Mucosa of stomach (tissue), 1 donor: Measurements from ENCODE around the gene RELT.

Source experiments
- H3K27me3 ChIP-seq: one replicate; pipeline ENCODE4 v1.7.0; 2013; ENCODE audit warnings: mild to moderate bottlenecking, low read length; ENCODE audit not compliant: control insufficient read depth, insufficient read depth
- H3K36me3 ChIP-seq: one replicate; pipeline ENCODE4 v1.7.0; 2013; ENCODE audit warnings: low read length; ENCODE audit not compliant: control insufficient read depth, insufficient read depth
- H3K4me1 ChIP-seq: one replicate; pipeline ENCODE4 v1.7.0; 2013; ENCODE audit warnings: mild to moderate bottlenecking, low read length; ENCODE audit not compliant: control insufficient read depth, insufficient read depth
- H3K4me3 ChIP-seq: one replicate; pipeline ENCODE4 v1.7.0; 2013; ENCODE audit warnings: low read length
- H3K9ac ChIP-seq: one replicate; pipeline ENCODE4 v1.7.0; 2013; ENCODE audit warnings: mild to moderate bottlenecking, low read length, moderate library complexity
- H3K9me3 ChIP-seq: one replicate; pipeline ENCODE4 v1.7.0; 2013; ENCODE audit warnings: mild to moderate bottlenecking, low read length, moderate library complexity; ENCODE audit not compliant: control insufficient read depth
- donor health status: Pancreatic carcinoma.

Gene RELT

DNA sequence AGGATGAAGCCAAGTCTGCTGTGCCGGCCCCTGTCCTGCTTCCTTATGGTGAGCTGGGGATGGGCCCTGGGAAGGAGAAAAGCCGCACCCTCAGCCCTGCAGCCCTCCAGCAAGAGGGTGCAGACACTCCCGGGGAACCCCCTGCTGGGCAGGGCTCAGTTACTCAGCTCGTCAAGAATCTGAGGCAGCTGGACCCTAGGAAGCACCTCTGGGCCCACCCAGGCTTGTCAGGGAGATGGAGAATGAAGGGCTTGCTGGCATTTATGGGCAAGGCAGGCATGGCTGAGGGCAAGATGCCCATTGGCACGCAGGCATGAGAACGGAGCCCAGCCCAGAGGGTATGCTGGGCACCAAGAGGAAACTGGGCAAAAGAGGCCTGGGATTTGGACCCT lies 12.9 kb downstream of the RELT start:
- Histone ChIP-seq H3K9ac (no peak overlapping the region), H3K4me3 (no peak overlapping the region), H3K9me3 (no peaks in the 10 kb centered on the region), H3K4me1 (peaks cover 21% of the 10 kb centered on the region), H3K27me3 (no peaks in the 10 kb centered on the region), H3K36me3 (no peaks in the 10 kb centered on the region)

DNA sequence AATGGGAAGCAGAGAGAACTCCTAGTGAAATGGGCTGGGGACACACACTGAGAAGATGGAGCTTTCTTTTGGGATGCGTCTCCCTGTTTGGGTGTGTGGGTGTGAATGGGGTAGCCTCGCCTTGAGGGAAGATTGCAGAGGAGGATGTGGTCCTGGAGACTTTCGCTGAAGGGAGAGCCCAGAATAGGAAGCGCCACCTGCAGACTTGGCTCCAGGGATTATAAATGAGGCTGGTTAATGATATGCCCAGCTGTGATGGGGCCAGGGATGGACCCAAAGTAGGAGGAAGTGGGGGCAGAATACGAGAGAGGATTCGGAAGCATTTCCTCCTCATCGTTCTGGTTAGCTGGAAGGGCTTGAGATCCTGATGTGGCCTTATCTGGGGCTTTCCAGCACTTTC lies 13.7 kb downstream of the RELT start:
- no peak overlapping the region for H3K4me3 ChIP-seq
- peaks cover 15% of the 10 kb centered on the region for H3K4me1 ChIP-seq
- H3K27me3 ChIP-seq = no peaks in the 10 kb centered on the region
- H3K9me3 ChIP-seq = no peaks in the 10 kb centered on the region
- H3K9ac ChIP-seq = no peak overlapping the region
- H3K36me3 ChIP-seq = no peaks in the 10 kb centered on the region

DNA sequence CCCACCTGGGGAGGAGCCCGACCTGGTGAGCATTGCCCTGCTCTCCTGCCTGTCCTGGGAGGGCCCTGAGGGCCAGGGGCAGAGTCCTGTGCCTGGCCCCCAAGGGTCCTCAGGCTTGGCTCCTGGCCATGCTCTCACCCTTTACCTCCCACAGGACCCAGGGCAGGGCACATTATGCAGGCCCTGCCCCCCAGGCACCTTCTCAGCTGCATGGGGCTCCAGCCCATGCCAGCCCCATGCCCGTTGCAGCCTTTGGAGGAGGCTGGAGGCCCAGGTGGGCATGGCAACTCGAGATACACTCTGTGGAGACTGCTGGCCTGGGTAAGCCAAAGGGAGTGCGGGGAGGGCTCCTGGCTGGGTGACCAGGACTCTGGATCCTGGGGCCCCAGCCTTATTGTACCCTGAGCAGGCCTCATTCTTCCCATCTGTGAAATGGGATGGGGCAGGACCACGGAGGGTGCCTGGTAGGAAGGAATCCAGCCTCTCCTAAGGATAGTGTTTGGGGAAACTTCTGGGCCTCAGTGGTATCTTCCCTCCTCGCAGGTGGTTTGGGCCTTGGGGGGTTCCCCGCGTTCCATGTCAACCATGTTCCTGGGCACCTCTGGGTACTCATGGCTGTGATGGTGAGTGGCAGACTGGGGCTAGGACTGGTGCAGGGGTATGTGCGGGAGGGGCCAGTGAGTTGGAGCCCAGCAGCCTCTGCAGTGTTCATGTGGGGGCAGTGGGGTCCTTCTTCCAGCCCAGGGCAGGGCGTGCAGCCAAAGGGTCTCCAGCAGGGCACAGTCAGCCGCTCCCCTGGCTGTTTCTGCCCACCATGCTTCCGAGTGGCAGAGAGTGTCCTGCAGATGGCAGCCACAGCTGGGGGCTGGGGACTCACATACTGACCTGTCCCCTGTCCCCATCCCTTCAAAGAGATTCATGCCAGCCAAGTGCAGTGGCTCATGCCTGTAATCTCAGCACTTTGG lies 14.7 kb downstream of the RELT start:
- peaks cover 7% of the 10 kb centered on the region for H3K4me1 ChIP-seq
- no peak overlapping the region for H3K9ac ChIP-seq
- no peak overlapping the region for H3K4me3 ChIP-seq
- H3K27me3 ChIP-seq = no peaks in the 10 kb centered on the region
- H3K9me3 ChIP-seq = no peaks in the 10 kb centered on the region
- H3K36me3 ChIP-seq = no peaks in the 10 kb centered on the region

DNA sequence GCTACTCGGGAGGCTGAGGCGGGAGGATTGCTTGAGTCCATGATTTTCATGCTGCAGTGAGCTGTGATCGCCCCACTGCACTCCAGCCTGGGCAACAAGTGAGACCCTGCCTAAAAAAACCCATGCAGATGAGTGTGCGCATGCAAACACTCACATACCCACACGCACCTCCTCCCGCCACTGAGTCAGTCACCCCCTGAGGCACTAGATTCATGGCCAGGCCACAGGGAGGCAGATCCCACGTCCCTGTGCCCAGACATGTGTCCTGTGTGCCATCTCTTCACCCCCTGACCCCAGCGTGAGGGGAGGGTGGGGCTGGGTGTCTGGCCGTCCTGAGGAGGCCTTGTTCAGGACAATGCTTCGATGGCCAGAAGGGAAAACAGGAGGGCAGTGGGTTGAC lies 15.5 kb downstream of the RELT start:
- Histone ChIP-seq H3K36me3 (no peaks in the 10 kb centered on the region), H3K4me1 (no peaks in the 10 kb centered on the region), H3K4me3 (no peak overlapping the region), H3K9me3 (no peaks in the 10 kb centered on the region), H3K27me3 (no peaks in the 10 kb centered on the region), H3K9ac (no peak overlapping the region)

DNA sequence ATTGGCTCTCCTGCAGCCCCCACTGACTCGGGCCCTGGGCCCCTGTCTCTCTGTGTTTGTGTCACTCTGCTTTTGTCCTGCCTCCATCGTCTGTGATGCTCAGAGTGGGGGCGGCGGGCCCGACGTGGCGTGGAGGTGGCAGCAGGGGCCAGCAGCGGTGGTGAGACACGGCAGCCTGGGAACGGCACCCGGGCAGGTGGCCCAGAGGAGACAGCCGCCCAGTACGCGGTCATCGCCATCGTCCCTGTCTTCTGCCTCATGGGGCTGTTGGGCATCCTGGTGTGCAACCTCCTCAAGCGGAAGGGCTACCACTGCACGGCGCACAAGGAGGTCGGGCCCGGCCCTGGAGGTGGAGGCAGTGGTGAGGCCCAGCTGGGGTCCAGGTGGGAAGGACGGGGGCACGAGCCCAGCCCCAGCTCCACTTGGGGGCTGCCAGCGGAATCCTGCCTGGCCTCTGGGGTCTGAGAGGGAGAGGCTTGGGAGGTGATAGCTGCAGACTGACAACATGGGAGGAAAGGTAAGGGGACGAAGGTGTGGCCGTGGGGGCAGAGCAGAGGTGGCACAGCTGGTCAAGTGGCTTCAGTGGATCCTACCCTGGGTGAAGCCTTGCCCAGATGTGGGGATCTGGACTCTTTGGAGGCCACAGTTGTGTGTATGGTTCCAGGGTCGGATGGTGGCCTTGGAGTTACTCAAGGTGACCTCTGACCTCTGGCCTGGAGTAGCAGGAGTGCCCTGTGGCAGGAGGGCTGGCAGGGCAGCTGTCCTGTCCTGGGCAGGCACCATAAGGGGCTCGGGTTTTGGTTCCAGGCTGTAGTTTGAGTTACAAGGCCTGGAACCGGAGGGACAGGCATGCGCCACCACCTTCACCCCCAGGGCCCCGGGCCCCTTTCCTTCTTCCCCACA lies 16.2 kb downstream of the RELT start:
- no peak overlapping the region for H3K9ac ChIP-seq
- no peaks in the 10 kb centered on the region for H3K9me3 ChIP-seq
- H3K4me1 ChIP-seq = no peaks in the 10 kb centered on the region
- no peak overlapping the region for H3K4me3 ChIP-seq
- H3K36me3 ChIP-seq = no peaks in the 10 kb centered on the region
- no peaks in the 10 kb centered on the region for H3K27me3 ChIP-seq

DNA sequence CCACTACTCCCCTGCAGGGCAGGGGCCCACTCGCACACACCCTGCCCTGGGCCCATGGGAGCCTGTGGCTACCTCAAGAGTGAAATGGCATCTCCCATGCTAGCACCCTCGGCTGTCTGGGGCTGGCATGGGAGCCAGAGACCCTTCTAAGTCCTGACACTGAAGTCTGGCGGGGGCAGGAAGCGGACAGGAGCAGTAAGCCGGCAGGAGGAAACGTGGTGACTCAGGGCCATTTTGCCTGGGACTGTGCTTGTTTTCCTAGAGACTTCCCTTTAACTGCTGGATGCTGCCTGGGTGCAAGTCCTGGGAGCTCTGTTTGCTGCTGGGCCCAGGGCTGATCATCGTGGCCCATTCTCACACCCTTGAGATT lies 16.8 kb downstream of the RELT start:
- no peaks in the 10 kb centered on the region for H3K27me3 ChIP-seq
- H3K9ac ChIP-seq = no peak overlapping the region
- no peaks in the 10 kb centered on the region for H3K4me1 ChIP-seq
- H3K36me3 ChIP-seq = no peaks in the 10 kb centered on the region
- H3K4me3 ChIP-seq = no peak overlapping the region
- H3K9me3 ChIP-seq = no peaks in the 10 kb centered on the region

DNA sequence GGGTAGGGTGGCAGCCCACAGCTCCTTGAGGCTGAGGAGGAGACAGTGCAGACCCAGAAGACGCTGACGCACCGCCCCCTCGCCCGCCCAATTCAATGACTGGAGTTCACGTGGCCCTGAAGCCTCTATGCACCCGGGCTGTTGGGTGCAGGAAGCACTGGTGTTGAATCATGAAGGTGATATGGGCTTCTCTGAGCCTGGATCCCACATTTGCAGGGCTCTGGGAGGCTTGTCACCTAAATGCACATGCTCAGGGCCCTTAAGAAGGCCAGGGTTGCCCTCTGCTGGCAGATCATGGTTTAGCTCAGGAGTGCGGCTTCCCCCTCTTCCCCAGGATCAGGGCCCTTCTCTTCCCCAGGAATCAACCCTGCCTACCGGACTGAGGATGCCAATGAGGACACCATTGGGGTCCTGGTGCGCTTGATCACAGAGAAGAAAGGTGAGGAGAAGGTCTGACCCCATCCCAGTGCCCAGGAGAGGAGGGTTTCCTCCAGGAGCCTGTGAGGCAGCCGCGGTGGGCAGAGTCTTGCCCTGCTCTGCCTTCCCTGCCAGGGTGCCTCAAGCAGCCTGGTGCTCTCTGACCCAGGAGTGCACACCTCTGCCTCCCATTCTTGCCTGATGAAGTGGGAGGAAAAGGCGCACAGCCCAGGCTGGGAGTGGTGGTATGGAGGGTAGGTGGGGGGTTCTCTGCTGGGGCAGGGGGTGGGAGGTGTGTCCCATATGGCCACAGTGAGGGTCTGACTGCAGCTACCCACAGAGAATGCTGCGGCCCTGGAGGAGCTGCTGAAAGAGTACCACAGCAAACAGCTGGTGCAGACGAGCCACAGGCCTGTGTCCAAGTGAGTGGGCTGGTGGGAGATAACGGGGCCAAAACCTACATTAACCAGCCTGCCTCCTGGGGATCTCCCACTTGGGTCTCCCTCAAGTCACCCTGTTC lies 17.5 kb downstream of the RELT start:
- no peaks in the 10 kb centered on the region for H3K9me3 ChIP-seq
- H3K4me3 ChIP-seq = no peak overlapping the region
- no peaks in the 10 kb centered on the region for H3K36me3 ChIP-seq
- H3K9ac ChIP-seq = no peak overlapping the region
- no peaks in the 10 kb centered on the region for H3K4me1 ChIP-seq
- H3K27me3 ChIP-seq = no peaks in the 10 kb centered on the region

DNA sequence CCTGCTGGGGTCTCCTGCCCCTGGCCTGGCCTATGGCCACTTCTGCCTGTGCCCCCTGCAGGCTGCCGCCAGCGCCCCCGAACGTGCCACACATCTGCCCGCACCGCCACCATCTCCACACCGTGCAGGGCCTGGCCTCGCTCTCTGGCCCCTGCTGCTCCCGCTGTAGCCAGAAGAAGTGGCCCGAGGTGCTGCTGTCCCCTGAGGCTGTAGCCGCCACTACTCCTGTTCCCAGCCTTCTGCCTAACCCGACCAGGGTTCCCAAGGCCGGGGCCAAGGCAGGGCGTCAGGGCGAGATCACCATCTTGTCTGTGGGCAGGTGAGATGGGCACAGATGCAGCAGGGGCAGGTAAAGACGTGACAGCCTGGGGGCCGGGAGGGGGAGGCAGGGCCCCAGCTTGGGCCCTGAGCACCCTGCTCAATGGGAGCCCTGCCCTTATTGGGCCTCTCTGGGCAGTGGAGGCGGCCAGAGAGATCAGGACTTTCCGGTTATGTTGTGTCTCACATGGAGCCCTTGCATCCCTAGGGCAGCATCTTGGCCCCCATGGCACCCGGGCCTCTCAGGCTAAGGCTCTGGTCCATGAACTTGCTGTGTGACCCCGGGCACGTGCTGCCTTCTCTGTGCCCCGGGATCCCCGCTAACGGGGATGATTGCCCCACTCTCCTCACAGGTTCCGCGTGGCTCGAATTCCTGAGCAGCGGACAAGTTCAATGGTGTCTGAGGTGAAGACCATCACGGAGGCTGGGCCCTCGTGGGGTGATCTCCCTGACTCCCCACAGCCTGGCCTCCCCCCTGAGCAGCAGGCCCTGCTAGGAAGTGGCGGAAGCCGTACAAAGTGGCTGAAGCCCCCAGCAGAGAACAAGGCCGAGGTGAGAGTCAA lies 18.5 kb downstream of the RELT start:
- no peaks in the 10 kb centered on the region for H3K36me3 ChIP-seq
- no peaks in the 10 kb centered on the region for H3K27me3 ChIP-seq
- H3K9ac ChIP-seq = no peak overlapping the region
- H3K9me3 ChIP-seq = no peaks in the 10 kb centered on the region
- no peak overlapping the region for H3K4me3 ChIP-seq
- H3K4me1 ChIP-seq = no peaks in the 10 kb centered on the region

DNA sequence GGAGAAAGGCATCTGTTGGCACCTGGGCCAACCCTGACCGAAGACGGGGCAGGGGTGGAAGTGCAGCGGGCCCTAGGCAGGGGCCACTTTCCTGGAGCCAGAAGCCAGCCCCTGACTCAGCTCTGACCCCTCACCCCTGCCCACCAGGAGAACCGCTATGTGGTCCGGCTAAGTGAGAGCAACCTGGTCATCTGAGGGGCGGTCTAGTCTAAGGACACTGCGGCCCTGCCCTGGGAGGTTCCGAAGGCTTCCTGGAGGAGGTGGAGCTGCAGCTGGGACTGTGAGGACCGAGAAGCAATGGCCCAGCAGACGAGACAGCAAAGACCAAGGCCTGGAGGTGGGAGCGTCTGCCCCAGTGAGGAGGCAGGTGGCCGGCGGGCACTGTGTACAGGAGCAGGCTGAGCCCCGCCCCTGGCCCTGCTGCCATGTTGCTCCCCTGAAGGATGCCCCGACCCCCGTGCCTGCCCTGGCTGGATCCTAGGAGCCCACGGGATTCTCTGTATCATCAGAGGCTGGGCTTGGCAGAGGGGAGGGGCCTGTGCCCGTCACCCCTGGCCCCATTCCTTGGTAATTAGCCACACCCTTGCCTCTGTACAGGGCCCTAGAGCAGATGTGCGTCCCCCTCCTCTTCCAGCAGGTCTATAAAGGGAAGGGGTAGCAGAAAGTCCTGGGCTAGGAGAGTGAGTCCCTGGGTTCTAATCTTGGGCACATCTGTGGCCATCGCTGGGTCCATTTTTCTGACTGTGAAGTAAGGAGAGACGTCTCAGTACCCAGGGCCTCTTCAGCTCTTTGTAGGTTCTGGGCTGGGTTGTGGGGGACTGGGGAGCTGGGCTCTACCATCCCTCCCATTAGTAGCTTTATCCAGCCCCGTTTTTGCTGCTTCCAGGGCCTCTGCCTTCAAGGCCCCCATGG lies 19.4 kb downstream of the RELT start:
- no peak overlapping the region for H3K9ac ChIP-seq
- no peaks in the 10 kb centered on the region for H3K4me1 ChIP-seq
- no peaks in the 10 kb centered on the region for H3K36me3 ChIP-seq

DNA sequence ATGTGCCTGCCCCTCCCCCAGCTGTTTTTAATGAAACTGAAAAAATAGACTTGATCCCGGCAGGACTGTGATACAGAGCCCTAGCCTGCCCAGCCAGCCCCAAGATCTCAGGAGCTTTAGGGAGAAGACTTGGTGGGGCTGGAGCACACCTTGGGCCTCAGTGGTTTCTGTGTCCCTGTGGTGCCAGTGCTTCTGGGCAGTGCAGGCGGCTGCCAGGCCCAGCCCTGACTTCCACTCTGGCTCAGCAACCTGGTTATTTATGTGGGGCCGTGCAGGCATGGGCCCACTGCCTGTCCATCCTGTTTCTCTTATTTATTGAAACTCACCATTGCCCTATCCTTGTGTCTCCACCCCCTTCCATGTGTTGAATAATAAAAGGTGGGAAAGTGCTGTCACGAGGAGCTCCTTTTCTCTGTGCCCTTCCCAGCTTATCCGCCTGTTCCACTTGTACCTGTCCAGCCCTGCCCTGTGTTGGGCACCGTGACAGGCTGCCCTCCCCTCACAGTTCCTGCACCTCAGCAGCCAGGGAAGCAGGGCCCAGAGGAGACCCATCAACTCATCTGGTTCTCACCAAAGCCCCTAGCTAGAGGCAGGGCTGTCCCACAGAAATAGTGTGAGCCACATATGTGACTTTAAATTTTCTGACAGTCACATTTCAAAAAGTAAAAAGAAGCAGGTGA lies 20.2 kb downstream of the RELT start:
- no peaks in the 10 kb centered on the region for H3K27me3 ChIP-seq
- no peaks in the 10 kb centered on the region for H3K4me1 ChIP-seq
- no peak overlapping the region for H3K4me3 ChIP-seq
- no peaks in the 10 kb centered on the region for H3K9me3 ChIP-seq
- no peaks in the 10 kb centered on the region for H3K36me3 ChIP-seq
- H3K9ac ChIP-seq = no peak overlapping the region

More for the DNA sequence above, 19.4 kb downstream of the RELT start:
- no peak overlapping the region for H3K4me3 ChIP-seq
- H3K9me3 ChIP-seq = no peaks in the 10 kb centered on the region
- H3K27me3 ChIP-seq = no peaks in the 10 kb centered on the region
